ENCODE results near the gene PCMTD2.
"Not testable (repeated sequence)": the region's sequence is repeated elsewhere in the genome, so short reads cannot be mapped to it uniquely, and the experiment has no call there.

PCMTD2 gene

DNA sequence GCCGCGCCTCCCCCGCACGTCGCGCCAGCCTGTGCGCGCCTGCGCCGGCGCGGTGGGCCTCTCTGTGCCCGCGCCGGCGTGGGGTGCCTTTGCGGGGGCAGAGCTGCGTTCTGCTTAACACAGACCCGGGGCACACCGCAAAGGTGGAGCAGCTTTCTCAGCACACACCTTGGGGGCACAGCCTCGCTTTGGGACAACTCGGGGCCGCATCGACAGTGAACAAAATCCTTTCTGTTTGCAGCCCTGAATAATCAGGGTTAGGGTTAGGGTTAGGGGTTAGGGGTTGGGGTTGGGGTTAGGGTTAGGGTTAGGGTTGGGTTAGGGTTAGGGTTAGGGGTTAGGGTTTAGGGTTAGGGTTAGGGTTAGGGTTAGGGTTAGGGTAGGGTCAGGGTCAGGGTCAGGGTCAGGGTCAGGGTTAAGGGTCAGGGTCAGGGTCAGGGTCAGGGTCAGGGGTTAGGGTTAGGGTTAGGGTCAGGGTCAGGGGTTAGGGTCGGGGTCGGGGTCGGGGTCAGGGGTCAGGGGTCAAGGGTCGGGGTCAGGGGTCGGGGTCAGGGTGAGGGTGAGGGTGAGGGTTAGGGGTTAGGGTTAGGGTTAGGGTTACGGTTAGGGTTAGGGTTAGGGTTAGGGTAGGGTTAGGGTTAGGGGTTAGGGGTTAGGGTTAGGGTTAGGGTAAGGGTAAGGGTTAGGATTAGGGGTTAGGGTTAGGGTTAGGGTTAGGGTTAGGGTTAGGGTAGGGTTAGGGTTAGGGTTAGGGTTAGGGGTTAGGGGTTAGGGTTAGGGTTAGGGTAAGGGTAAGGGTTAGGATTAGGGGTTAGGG, 31.1 kb downstream of the PCMTD2 start:
- DNase-seq (ENCODE audit: low spot score) = not testable (repeated sequence)

GRCh38 chr20:64287264-64287590, 31.7 kb downstream of the PCMTD2 start:
- DNase-seq (ENCODE audit: low spot score) = not testable (repeated sequence)

DNA sequence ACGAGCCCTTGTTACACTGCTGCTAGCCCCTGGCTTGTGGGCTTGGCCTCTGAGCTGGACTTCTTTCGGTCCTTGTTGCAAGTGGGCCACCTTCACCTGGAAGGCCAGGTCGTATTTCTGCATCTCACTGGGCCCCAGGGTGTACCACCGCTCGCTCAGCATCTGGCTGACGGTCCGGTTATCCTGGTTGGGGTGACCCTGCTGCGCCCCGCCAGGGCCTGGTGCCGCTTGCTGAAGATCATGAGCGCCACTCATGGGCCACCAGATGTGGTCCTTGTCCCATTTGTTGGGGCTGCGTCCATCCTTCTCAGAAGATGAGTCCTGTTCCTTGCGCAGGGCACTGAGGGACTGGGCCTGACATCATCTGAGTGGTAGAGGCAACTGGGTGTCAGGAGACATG, 36.6 kb downstream of the PCMTD2 start:
- DNase-seq (ENCODE audit: low spot score) = not testable (repeated sequence)

DNA sequence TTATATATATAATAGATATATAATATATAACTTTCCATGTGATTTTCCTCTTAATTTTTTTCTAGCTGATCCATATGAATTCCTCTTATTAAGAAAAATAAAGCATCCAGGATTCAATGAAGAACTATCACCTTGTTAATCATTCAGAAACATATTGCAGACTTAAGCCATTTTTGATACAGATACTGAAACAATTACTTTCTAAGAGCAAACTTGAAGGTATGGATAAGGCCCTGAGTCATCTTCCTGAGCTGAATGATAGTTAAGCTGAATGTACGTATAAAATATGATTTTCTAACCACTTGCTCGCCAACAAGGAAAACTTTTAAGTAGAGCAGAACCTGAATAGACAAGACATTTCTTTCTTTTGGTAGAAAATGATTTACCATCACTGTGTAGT, 47.5 kb downstream of the PCMTD2 start:
- not testable (repeated sequence) for DNase-seq (ENCODE audit: low spot score)

- not testable (repeated sequence) for DNase-seq (ENCODE audit: low spot score)
Observed at GRCh38 chr20:64313761-64314160, 58.2 kb downstream of the PCMTD2 start.

GRCh38 chr20:64315381-64315780, 59.8 kb downstream of the PCMTD2 start:
- DNase-seq (ENCODE audit: low spot score) = not testable (repeated sequence)

- DNase-seq (ENCODE audit: low spot score) = not testable (repeated sequence)
Observed at GRCh38 chr20:64315884-64316283, 60.3 kb downstream of the PCMTD2 start.

- peak; percentile 83 for DNase-seq (ENCODE audit: low spot score)
Observed at GRCh38 chr20:64316415-64317083, 61.0 kb downstream of the PCMTD2 start.

DNA sequence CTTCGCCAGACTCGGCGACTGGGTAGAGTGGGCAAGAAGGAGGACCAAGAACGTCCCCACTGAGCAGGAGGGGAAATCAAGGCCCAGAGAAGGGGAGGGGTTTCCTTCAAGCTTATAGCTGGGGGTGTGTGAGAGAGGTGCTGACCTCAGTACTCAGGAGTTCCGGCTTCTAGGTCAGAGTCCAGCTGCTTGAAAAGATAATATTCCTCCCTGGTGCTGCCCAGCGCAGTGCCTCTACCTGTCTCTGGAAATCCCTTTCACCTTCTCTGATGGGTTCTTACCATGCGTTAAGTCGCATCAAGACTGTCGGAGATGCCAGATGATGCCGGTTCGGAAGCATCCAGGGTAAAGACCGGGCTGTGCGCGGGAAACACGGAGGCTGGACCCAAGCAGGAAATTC, 61.8 kb downstream of the PCMTD2 start:
- DNase-seq (ENCODE audit: low spot score) = not testable (repeated sequence)

GRCh38 chr20:64318056-64318455, 62.5 kb downstream of the PCMTD2 start:
- not testable (repeated sequence) for DNase-seq (ENCODE audit: low spot score)

DNA sequence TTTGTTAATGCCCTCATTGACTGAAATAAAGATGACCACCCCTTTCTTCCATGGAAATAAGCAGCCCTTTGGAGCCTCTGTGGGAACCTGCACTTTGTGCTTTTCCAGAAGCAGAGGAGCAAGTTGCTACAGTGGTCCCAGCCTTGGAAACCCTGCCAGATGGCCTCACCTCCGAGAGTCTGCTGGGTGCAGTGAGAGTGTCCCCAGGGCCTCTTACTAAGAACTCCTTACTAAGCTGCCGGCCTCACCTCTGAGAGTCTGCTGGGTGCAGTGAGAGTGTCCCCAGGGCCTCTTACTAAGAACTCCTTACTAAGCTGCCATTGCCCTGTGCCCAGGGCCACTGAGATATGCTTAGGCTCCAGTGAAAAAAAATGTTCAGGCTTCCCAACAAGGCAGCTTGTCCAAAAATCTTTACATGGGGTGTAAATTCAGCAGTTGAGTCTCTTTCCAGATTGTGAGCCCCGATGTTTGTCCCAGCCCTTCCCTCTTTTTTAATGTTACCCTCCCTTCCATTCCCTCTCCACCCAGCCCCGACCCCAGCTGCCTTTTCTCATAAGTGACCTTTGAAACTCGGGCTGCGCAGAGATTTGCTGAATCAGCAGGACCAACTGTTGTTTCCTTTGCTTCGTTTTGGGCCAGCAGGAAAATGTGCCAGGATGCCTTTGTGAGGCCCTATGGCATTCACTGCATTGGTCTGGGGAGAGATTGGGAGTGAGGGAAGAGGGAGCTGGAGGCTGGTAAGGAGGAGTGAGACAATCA, 66.7 kb downstream of the PCMTD2 start:
- peak; percentile 26 for DNase-seq (ENCODE audit: low spot score)
